ENCODE measurements around the gene ADGRD2. TPM values are rescaled to one million over a fixed set of nuclear protein-coding genes. Genes with fewer than 3 reads are reported as not detected.

Gene ADGRD2
- total and polyA plus RNA-seq, 9 of the 15 experiments (the other 6 are each of a cell fraction or from before 2014, with no cell fraction given) = not detected

DNA sequence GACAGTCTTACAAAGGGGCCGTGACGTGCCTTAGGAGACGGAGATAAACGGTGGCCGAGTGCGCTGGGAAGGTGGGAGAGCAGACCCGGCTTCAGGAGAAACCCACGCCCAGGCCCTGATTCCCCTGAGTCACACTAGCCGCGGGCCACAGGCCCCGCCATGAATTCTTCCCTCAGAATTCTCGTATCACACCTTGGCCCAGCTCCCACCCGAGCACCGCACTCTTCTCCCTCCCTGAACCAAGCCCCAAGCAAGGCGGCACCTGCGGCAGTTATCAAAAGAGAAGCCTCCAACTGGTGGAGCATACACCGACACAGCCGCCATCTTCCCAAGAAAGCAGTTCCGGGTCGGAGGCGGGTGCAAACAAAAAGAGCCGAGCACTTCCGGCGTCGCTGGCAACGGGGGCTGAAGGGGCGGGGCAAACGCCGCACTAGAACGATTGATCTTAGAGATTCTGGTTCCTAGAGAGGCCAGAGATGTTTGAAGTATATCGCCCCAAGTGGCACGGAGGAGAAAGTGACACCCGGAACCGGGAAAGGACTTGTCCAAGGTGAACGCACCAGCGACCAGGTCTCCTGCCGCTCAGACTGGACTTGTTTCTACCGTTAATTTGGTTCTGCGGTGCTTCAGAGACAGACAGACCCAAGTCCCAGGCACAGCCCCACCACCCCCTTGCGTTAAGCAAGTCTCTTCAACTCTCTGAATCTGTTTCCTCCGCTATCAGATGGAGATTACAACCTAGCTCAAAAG, 35.0 kb upstream of the ADGRD2 start, which contains the start of gene PSMB7 (continued):
- TF ChIP-seq IRF1 (CRISPR knock-in tag; IDR thresholded peaks at IDR 0.05; ENCODE audit: borderline replicate concordance) (no peak), RAD51 (IDR thresholded peaks at IDR 0.05; ENCODE audit: borderline replicate concordance, low read depth) (no peak), THAP12 (CRISPR knock-in tag; IDR thresholded peaks at IDR 0.05) (peak; percentile 100), PTRF (tag; IDR thresholded peaks at IDR 0.05) (no peak), ATF2 (CRISPR knock-in tag; IDR thresholded peaks at IDR 0.05) (no peak), RCOR1 (IDR thresholded peaks at IDR 0.05; ENCODE audit: borderline replicate concordance in 1 of 2, low read depth in 2 of 2, low read length in 2 of 2) (peak in 1 of 2 experiments; percentile 56; a peak in 2 of 4 replicates), ZNF655 (CRISPR knock-in tag; IDR thresholded peaks at IDR 0.05) (no peak), SRSF9 (IDR thresholded peaks at IDR 0.05; ENCODE audit: borderline replicate concordance, low read depth, low read length) (no peak), HINFP (tag; conservative IDR thresholded peaks at IDR 0.05; ENCODE audit: low read depth) (no peak), RBM25 (IDR thresholded peaks at IDR 0.05; ENCODE audit: low read depth, low read length, severe bottlenecking) (no peak), HDAC6 (IDR thresholded peaks at IDR 0.05; ENCODE audit: low read depth, low read length) (no peak), MTA1 (IDR thresholded peaks at IDR 0.05; ENCODE audit: borderline replicate concordance) (peak; percentile 65; the same call in 1 of the 2 replicates), CBX1 (IDR thresholded peaks at IDR 0.05; ENCODE audit: low read depth) (peak; percentile 78; the same call in 1 of the 2 replicates)
- TF ChIP-seq, protein P1, sequence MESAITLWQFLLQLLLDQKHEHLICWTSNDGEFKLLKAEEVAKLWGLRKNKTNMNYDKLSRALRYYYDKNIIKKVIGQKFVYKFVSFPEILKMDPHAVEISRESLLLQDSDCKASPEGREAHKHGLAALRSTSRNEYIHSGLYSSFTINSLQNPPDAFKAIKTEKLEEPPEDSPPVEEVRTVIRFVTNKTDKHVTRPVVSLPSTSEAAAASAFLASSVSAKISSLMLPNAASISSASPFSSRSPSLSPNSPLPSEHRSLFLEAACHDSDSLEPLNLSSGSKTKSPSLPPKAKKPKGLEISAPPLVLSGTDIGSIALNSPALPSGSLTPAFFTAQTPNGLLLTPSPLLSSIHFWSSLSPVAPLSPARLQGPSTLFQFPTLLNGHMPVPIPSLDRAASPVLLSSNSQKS (CRISPR knock-in tag; IDR thresholded peaks at IDR 0.05) = no peak
- TF ChIP-seq, protein P2, sequence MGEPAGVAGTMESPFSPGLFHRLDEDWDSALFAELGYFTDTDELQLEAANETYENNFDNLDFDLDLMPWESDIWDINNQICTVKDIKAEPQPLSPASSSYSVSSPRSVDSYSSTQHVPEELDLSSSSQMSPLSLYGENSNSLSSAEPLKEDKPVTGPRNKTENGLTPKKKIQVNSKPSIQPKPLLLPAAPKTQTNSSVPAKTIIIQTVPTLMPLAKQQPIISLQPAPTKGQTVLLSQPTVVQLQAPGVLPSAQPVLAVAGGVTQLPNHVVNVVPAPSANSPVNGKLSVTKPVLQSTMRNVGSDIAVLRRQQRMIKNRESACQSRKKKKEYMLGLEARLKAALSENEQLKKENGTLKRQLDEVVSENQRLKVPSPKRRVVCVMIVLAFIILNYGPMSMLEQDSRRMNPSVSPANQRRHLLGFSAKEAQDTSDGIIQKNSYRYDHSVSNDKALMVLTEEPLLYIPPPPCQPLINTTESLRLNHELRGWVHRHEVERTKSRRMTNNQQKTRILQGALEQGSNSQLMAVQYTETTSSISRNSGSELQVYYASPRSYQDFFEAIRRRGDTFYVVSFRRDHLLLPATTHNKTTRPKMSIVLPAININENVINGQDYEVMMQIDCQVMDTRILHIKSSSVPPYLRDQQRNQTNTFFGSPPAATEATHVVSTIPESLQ (CRISPR knock-in tag; IDR thresholded peaks at IDR 0.05) = no peak

Measured in K562 (cell line).